VCaP (cell line): ENCODE results near the gene CEP120.
A peak's percentile ranks its signal among the peaks of the same experiment; 100 is the strongest.

Experiments
- H3K27ac ChIP-seq: fragments of 450-650 bp; 2 replicates; pipeline ENCODE4 v1.5.1; 2017
- TF ChIP-seq, protein P1 (sequence below): fragments of 450-650 bp; conservative IDR thresholded peaks from 2 replicates; pipeline ENCODE4 v1.5.1; 2017; ENCODE audit warnings: mild to moderate bottlenecking, moderate library complexity

CEP120 gene

DNA sequence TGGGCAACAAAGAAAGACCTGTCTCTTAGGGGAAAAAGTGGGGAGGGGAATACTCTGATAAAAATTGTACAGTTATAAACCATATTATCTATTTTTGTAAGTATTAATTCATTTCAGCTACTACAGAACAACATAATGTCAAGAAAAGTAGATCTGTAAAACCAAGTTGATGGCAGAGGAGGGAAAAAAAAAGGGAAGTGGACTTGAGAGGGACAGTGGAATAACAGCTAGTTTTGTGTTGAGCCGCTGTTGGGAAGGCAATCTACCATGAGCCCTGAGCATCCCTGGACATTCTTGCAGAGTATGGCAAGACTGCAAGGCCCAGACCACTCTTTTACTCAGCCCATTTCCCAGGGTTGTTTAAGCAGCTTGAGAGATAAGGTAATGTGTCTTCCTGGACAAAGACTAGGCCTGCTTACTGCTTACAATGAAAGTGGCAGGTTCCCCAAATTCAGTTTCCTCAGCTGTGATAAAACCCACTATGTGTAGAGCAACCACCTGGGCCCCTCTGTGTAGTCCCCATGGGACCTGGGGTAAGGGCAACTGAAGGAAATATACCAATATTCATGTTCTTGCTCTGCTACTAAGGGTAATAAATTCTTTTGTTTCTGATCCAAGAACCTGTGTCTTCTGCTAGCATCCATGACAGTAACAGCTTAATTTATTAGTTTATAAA, 25.0 kb downstream of the CEP120 start:
- TF ChIP-seq, protein P1, sequence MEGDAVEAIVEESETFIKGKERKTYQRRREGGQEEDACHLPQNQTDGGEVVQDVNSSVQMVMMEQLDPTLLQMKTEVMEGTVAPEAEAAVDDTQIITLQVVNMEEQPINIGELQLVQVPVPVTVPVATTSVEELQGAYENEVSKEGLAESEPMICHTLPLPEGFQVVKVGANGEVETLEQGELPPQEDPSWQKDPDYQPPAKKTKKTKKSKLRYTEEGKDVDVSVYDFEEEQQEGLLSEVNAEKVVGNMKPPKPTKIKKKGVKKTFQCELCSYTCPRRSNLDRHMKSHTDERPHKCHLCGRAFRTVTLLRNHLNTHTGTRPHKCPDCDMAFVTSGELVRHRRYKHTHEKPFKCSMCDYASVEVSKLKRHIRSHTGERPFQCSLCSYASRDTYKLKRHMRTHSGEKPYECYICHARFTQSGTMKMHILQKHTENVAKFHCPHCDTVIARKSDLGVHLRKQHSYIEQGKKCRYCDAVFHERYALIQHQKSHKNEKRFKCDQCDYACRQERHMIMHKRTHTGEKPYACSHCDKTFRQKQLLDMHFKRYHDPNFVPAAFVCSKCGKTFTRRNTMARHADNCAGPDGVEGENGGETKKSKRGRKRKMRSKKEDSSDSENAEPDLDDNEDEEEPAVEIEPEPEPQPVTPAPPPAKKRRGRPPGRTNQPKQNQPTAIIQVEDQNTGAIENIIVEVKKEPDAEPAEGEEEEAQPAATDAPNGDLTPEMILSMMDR = no peak
- H3K27ac ChIP-seq = peak overlapping the region; percentile 69

DNA sequence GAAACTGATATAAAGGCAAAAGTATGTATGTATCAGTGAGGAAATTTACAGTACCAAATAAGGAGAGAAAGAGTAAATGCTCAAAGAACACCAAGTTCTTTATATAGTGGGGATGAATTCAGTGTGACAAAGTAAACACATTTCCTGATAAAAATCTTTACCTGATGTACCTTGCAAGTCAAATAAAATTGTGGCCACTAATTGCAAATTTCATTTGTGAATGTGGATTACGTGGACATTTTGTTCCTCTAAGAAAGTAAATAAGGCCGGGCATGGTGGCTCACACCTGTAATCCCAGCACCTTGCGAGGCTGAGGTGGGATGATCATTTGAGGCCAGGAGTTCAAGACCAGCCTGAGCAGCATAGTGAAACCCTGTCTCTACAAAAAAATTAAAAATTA, 25.7 kb downstream of the CEP120 start:
- TF ChIP-seq, protein P1 = no peak
- H3K27ac ChIP-seq = peak overlapping the region; percentile 69

DNA sequence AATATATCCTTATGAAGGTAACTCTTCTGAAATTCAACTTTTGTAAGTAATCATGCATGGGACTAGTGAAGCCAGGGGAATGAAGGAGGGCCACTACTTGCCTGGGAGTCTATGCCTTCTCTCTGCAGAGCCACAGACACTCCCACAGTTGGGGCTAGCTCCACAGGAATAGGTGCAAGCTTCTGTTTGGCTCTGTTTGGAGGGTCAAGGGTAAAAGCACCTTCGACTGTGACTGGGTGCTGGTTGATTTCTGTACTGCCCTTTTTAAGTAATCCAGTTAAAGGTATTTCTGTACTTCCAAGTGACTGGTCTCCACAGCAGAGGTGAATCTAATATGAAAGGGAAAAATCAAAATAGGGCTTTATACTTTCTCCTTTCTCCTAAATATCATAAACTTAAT, 32.2 kb downstream of the CEP120 start:
- TF ChIP-seq, protein P1 = no peak

DNA sequence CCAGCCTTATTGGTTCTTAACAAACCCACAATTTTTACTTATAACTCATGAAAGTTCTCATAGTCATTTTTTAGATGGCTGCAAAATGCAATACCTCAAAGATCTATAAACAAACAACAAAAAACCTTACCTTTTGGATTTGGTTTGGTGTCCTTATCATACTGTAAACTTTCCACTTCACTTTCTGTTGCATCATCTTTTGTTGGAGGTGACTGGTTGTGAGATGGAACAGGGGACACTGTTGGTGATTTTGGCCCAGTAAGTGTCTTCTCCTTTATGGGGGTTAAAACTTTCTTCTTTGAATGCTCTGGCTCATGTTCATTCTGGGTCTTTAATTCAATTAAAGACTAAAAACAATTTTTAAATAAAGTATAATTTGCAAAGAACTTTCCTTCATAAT, 33.4 kb downstream of the CEP120 start:
- no peak overlapping the region for H3K27ac ChIP-seq
- TF ChIP-seq, protein P1 = no peak

More for the DNA sequence above, 32.2 kb downstream of the CEP120 start:
- no peak overlapping the region for H3K27ac ChIP-seq

DNA sequence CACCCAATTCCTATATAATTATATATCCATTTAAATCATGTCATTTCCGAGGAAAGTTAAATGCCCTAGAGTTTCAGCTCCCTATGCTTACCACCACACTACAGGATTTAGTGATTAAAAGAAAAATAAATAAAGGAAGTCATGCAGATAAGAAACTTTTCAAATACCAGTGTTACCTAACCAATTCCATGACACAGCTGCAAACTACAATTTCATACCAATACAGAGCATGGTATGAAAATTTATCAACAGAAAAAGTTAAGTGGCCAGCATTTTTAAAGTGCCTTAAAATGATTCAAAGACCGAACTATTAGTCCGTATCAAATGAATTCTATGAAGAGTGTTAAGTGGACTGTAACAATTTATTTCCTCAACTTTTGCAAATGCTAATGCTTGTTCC, 35.9 kb downstream of the CEP120 start:
- H3K27ac ChIP-seq = no peak overlapping the region
- TF ChIP-seq, protein P1 = no peak

DNA sequence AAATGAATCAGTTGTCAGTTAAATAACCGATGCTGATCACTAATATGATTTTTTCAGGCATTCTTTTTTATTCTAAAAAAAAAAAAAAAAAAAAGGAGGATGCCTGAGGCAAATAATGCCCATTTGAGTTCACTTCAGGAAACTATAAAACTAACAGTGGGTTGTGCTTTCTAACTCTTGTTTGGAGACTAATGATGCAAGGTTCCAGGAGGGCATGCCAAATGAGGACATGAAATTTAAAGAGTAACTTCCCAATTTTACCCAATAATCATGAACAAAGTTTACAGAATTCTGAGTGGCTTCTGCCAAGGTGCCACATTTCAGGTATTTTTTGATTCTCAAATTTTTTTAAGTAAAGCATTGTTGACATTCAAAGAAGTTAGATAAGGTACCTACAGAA, 41.0 kb downstream of the CEP120 start:
- TF ChIP-seq, protein P1 = no peak
- H3K27ac ChIP-seq = peak overlapping the region; percentile 70

DNA sequence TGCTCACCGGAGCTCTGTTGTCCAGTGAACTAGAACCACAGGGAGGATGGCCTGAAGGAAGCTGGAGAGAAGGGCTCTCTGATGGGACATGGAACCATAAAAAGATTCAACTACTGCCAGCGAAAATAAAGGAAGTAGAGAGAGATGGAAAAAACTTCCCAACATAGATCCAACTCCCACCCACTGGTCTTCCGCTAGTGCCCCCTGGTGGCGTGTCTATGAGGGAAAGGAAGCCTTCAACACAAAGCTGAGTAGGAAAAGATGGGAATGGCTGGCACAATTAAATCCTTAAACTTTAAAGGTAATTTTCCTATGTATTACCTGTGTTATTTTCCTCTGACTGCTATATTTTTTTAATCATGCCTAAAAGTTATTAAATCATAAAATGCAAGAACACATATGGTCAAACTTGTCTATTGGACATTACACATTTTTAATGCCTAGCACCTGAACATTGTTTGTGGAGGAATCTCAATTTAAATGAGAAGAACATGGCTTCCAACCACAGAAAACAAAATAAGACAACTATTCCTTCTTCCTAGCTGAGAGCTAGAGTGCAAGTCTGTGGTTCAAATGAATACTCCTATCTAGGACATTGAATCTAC, 51.5 kb downstream of the CEP120 start:
- TF ChIP-seq, protein P1 = peak; percentile 54
- no peak overlapping the region for H3K27ac ChIP-seq
